HG02885 (cell line): Measurements from ENCODE around the gene S1PR4.
"Not testable (repeated sequence)": the region's sequence is repeated elsewhere in the genome, so short reads cannot be mapped to it uniquely, and the experiment has no call there.

ENCODE experiments used
- ATAC-seq: cut with Tn5 transposase; IDR thresholded peaks from one replicate; pipeline ENCODE4 v1.9.1; 2021; ENCODE audit warnings: mild to moderate bottlenecking; ENCODE audit not compliant: unreplicated experiment, poor library complexity

S1PR4 gene

DNA sequence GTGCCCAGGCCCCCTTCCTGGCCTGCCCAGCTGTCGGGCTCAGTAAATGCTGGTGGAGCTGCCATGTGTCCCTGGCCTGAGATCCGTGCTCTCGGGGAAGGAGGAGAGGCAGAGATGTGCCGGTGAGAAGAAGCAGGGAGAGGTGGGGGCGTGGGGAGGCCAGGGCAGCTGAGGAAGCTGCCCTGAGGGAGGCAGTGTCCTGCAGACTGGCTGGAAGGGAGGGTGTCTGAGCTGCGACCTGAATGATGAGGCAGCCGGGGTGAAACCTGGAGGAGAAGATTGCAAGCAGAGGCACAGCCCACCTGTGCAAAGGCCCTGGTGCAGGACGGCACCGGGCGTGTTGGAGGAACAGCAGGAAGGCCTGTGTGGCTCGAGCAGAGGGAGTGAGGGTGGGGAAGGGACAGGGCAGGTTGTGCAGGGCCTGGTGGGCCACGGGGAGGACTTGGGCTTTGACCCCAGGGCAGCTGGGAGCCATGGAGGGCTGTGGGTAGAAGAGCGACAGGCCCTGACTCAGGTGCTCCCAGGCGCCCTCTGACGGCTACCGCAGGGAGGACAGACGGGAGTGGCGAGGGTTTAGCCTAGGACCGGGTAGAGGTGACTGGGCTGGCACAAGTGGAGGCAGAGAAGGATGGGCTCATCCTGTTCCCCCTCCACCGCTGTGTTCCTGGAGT lies 31.9 kb downstream of the S1PR4 start:
- ATAC-seq: no peak

- ATAC-seq: no peak
These were observed 32.6 kb downstream of the S1PR4 start for GRCh38 chr19:3211191-3211590.

GRCh38 chr19:3213159-3213558 lies 34.6 kb downstream of the S1PR4 start:
- ATAC-seq: no peak

GRCh38 chr19:3216874-3217273 lies 38.3 kb downstream of the S1PR4 start:
- ATAC-seq: no peak

DNA sequence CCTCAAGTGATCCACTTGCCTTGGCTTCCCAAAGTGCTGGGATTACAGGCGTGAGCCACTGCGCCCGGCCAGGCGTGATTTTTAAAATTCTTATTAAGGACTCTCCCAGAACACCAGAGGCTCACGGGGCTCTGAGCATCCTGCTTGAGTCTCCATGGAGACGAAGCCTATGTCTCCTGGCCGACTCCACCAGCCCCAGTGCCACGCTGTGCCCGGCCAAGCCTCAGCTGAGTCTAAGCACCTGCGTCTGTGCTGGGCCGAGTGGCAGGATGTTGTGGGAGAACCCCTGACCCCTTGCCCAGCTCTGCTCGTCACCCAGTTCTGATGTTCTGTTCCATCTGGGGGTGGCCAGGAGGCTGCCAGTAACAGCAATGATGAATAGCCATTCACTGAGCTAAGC lies 42.0 kb downstream of the S1PR4 start:
- no peak for ATAC-seq

GRCh38 chr19:3221576-3221975 lies 43.0 kb downstream of the S1PR4 start:
- ATAC-seq: not testable (repeated sequence)

DNA sequence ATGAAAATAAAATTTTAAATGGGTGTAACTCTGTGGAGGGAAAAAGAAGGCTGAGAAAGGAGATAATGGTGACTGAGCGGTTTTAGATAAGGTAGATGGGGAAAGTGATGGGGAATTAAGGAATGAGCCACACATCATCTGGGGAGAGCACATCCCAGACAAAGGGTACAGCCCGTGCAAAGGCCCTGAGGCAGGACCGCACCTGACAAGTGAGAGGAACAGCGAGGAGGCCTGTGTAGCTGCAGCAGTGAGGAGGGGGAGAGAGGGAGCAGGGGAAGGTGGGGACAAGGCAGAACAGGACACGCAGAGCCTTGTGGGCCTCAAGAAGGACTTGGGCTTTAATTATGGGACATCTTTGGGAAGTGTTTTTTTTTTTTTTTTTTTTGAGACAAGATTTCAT lies 44.1 kb downstream of the S1PR4 start:
- no peak for ATAC-seq

GRCh38 chr19:3224346-3225168 lies 46.0 kb downstream of the S1PR4 start, which contains the start of gene CELF5:
Gene CELF5 (plus strand): TSS chr19:3224661. CDS start chr19:3224740, 79 bp downstream.
- no peak for ATAC-seq

GRCh38 chr19:3225169-3225485 lies 46.6 kb downstream of the S1PR4 start:
- ATAC-seq: no peak

- ATAC-seq: no peak
These were observed 47.1 kb downstream of the S1PR4 start for GRCh38 chr19:3225677-3226093.

DNA sequence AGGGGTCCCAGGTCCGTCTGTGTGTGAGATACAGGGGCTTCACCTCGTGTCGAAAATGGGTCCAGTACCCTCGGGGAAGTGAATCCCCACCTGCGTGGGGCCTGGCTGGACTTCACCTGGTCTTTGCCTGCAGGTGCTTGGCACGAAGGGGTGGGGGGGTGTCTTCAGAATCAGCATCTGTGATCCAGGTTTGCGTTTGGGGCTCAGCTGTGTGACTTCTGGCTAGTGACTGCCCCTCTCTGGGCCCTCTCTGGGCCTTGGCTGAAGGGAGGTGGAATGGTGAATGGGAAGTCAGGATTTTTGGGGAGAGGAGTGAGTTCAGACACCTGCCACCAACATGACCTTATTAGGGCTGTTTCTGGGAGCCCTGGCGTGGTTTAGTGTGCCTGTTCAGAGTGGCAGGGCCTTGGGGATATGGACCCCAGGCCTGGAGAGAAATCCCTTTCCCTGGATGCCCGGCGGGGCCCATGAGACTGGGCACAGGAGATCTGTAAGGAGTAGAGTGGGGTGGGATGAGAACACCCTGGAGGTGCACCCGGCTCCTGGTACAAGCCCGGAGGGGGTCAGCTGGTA lies 48.6 kb downstream of the S1PR4 start:
- ATAC-seq: no peak

- ATAC-seq: no peak
These were observed 50.8 kb downstream of the S1PR4 start for GRCh38 chr19:3229346-3229743.
